ENCODE measurements around the gene RAP1GAP2.
A peak's percentile ranks its signal among the peaks of the same experiment; 100 is the strongest.
"Not testable (repeated sequence)": the region's sequence is repeated elsewhere in the genome, so short reads cannot be mapped to it uniquely, and the experiment has no call there.

Gene RAP1GAP2

DNA sequence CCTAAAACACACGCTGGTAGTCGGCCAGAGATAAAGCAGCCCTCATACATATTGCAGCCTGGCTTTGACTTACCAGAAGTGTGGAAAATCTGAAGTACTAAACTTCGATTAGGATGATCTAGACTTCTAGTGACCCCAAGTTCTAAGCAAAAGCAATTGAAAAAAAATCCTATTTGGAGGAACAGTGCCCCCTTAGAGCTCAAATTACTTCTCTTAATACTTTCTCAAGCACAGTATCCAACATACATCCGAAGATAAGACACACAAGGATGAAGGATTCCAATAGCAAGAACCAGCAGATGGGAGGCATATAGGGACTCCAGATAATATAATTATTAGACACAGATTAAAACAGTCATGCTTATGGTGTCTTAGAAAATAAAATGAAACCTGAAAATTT is 277.6 kb downstream of the RAP1GAP2 start:
- not testable (repeated sequence) for H3F3A ChIP-seq (ENCODE audit: control insufficient read depth, insufficient read depth); H3K36me3 ChIP-seq (ENCODE audit: control insufficient read depth, low read length); H3K4me3 ChIP-seq (ENCODE audit: low read length); H3K79me2 ChIP-seq (ENCODE audit: control insufficient read depth, low read length); H3K4me2 ChIP-seq (ENCODE audit: low read length); H3K9me3 ChIP-seq (ENCODE audit: control insufficient read depth, insufficient read depth, low read length); H4K20me1 ChIP-seq (ENCODE audit: control insufficient read depth, insufficient read depth, low read depth, low read length); H3K4me1 ChIP-seq (ENCODE audit: control insufficient read depth, low read length); H3K27ac ChIP-seq (ENCODE audit: low read depth, low read length); H3K9me2 ChIP-seq (replicated peaks; ENCODE audit: control insufficient read depth, low read length); H3K27me3 ChIP-seq (ENCODE audit: control insufficient read depth, low read length)
- TF ChIP-seq CTCF (IDR thresholded peaks at IDR 0.05; ENCODE audit: low read depth, low read length, poor library complexity, severe bottlenecking): peak; percentile 34

All from DOHH2 (cell line).